Coronary artery (tissue), 2 donors: ENCODE measurements around the gene RIF1.
A peak's percentile ranks its signal among the peaks of the same experiment; 100 is the strongest.
"Not testable (repeated sequence)": the region's sequence is repeated elsewhere in the genome, so short reads cannot be mapped to it uniquely, and the experiment has no call there.

Experiments used
- DNase-seq: peaks from one replicate; pipeline ENCODE4 v3.0.0-alpha.2; 2017; ENCODE audit warnings: low spot score
- H3K27ac ChIP-seq, 2 donors: fragments of 200-600 bp; sonication (generic); one replicate each; pipeline ENCODE4 v1.5.1; 2016 to 2019
- H3K4me3 ChIP-seq: fragments of 200-600 bp; sonication (generic); 2 replicates; pipeline ENCODE4 v1.5.1; 2016; ENCODE audit warnings: mild to moderate bottlenecking, moderate library complexity
- TF ChIP-seq, protein P1 (sequence below): fragments of 200-600 bp; sonication (generic); IDR thresholded peaks from one replicate; pipeline ENCODE4 v1.5.1; 2019; ENCODE audit warnings: antibody characterized with exemption

The RIF1 gene

DNA sequence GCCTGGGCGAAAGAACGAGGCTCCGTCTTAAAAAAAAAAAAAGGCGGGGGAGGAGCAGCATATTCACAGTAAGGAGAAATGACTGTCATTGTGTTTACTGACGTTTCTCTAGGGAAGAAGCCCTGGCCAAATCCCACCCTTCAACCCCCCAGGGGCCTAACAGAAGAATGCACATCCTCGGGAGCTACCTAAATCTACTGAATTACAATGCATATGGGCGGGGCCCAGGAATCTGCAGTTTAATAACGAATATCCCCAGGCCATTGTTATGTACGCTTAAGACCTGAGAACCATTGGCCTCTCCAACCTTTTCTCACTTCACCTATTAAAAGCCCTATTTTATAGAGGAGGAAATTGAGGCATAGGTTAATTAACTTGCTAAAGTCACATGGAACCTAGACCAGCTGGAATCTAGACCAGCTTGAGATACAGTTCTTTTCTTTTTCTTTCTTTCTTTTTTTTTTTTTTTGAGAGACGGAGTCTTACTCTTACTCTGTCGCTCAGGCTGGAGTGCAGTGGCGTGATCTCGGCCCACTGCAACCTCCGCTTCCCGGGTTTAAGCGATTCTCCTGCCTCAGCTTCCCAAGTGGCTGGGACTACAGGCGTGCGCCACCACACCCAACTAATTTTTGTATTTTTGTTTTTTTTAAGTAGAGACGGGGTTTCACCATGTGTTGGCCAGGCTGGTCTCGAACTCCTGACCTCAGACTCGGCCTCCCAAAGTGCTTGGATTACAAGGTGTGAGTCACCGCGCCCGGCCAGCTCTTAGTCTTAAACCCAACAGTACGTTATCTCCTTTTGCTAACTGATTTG, 708 bp upstream of the RIF1 start:
- H3K27ac ChIP-seq, result peak overlapping the region; percentile 94 to 96
- peak overlapping the region; percentile 87 for H3K4me3 ChIP-seq
- TF ChIP-seq, protein P1, sequence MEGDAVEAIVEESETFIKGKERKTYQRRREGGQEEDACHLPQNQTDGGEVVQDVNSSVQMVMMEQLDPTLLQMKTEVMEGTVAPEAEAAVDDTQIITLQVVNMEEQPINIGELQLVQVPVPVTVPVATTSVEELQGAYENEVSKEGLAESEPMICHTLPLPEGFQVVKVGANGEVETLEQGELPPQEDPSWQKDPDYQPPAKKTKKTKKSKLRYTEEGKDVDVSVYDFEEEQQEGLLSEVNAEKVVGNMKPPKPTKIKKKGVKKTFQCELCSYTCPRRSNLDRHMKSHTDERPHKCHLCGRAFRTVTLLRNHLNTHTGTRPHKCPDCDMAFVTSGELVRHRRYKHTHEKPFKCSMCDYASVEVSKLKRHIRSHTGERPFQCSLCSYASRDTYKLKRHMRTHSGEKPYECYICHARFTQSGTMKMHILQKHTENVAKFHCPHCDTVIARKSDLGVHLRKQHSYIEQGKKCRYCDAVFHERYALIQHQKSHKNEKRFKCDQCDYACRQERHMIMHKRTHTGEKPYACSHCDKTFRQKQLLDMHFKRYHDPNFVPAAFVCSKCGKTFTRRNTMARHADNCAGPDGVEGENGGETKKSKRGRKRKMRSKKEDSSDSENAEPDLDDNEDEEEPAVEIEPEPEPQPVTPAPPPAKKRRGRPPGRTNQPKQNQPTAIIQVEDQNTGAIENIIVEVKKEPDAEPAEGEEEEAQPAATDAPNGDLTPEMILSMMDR, result no peak
- DNase-seq, result no peak

GRCh38 chr2:151410485-151410834, 758 bp downstream of the RIF1 start:
- TF ChIP-seq, protein P1, result no peak
- H3K27ac ChIP-seq, result peak overlapping the region; percentile 94 to 96
- H3K4me3 ChIP-seq, result peak overlapping the region; percentile 87
- DNase-seq, result no peak

- Histone ChIP-seq H3K27ac (no peak overlapping the region), H3K4me3 (no peak overlapping the region)
- DNase-seq, result no peak
- TF ChIP-seq, protein P1, result no peak
Measured at GRCh38 chr2:151417650-151418049, 7.9 kb downstream of the RIF1 start.

DNA sequence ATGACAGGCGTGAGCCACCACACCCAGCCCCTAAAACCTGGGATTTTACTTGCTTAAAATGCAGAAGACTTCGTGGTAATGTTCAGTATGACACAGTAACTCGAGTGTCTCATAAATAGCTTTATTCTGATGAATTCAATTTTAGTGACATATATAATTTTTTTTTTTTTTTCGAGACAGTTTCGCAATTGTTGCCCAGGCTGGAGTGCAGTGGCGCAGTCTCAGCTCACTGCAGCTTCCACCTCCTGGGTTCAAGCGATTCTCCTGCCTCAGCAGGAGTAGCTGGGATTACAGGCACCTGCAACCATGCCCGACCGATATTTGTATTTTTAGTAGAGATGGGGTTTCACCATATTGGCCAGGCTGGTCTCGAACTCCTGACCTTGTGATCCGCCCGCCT, 12.0 kb downstream of the RIF1 start:
- not testable (repeated sequence) for DNase-seq, H3K4me3 ChIP-seq, H3K27ac ChIP-seq

- Histone ChIP-seq H3K27ac (no peak overlapping the region), H3K4me3 (no peak overlapping the region)
- DNase-seq, result no peak
- TF ChIP-seq, protein P1, result no peak
Measured at GRCh38 chr2:151422917-151423439, 13.3 kb downstream of the RIF1 start.

GRCh38 chr2:151423760-151424159, 14.1 kb downstream of the RIF1 start:
- TF ChIP-seq, protein P1, result no peak
- Histone ChIP-seq H3K27ac (no peak overlapping the region), H3K4me3 (no peak overlapping the region)
- no peak for DNase-seq

DNA sequence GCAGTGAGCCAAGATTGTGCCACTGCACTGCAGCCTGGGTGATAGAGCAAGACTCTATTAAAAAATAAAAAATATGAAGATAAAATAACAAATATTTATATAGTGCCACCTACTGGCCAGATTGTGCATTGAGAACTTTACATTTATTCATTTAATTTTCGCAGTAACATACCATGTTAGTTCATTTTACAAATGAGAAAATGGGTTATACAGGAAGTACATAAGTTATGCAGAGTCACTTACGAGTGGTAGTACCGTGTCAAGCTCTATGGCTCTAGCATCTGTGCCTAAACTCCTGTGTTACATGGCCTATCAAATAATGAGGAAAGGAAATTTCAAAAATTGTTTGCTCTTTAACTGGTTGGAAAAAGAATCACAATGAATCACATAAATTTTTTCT, 27.9 kb downstream of the RIF1 start:
- Histone ChIP-seq H3K27ac (no peak overlapping the region), H3K4me3 (no peak overlapping the region)
- no peak for DNase-seq
- TF ChIP-seq, protein P1, result peak; percentile 53
